Measurements from ENCODE around the gene ERC1.

DNA sequence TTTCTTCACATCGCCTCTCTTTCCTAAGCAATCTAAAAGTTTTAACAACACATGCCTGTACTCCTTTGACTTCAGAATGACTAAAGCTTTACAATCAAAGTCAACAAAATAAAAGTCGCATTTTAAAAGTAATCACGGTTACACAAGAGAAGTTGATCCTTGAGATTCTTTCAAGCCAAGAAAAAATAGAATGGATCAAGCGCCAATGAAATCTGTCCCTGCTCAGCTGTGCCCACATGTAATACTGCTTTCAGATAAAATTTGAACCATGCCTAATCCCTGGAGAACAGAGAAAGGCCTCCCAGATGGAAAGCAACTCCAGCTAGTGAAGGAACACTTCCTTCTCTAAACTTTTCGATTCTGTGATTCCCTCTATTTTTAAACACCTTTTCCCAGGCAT is 490.3 kb downstream of the ERC1 start:
- no peak for TF ChIP-seq POLR2A (IDR thresholded peaks at IDR 0.05; ENCODE audit: low read depth, low read length)
- no peak for TF ChIP-seq TAF1 (IDR thresholded peaks at IDR 0.05; ENCODE audit: low read depth, low read length)
- no peak for TF ChIP-seq POLR2AphosphoS5 (IDR thresholded peaks at IDR 0.05; ENCODE audit: low read depth, low read length)
- TF ChIP-seq POU2F2 (IDR thresholded peaks at IDR 0.05; ENCODE audit: low read depth, low read length): no peak
- TF ChIP-seq PAX5 (IDR thresholded peaks at IDR 0.05; ENCODE audit: insufficient read depth, low read length, severe bottlenecking): no peak
